Gastroesophageal sphincter (tissue), 4 donors: ENCODE measurements around the gene NID2. TPM values are rescaled to one million over a fixed set of nuclear protein-coding genes. Genes with fewer than 3 reads are reported as not detected.
A peak's percentile ranks its signal among the peaks of the same experiment; 100 is the strongest.

Experiments
- ATAC-seq: fragments of 150-250 bp; one replicate; pipeline ENCODE4 v1.9.1; 2016; ENCODE audit warnings: mild to moderate bottlenecking, moderate library complexity
- H3K27ac ChIP-seq, 4 donors: fragments of 200-600 bp; sonication (generic) in 3 of 4; 1 replicate in 3 of 4; 2 replicates in 1 of 4; pipeline ENCODE4 v1.5.1; 2016 to 2019
- H3K27me3 ChIP-seq: fragments of 200-600 bp; sonication (generic); one replicate; pipeline ENCODE4 v1.5.1; 2019
- H3K36me3 ChIP-seq, 2 donors: fragments of 200-600 bp; sonication (generic); one replicate each; pipeline ENCODE4 v1.5.1; 2019; ENCODE audit warnings: control low read depth in 1 of 2
- H3K4me1 ChIP-seq, 3 donors: fragments of 200-600 bp; sonication (generic); 1 replicate in 2 of 3; 2 replicates in 1 of 3; pipeline ENCODE4 v1.5.1; 2016 to 2019; ENCODE audit warnings: control low read depth in 2 of 3
- H3K4me3 ChIP-seq, 2 donors: fragments of 200-600 bp; sonication (generic); one replicate each; pipeline ENCODE4 v1.5.1; 2019; ENCODE audit warnings: mild to moderate bottlenecking in 1 of 2, moderate library complexity in 1 of 2
- H3K9me3 ChIP-seq, 3 donors: fragments of 200-600 bp; sonication (generic); one replicate each; pipeline ENCODE4 v1.5.1; 2017 to 2019; ENCODE audit warnings: control low read depth in 2 of 3
- CTCF ChIP-seq, 4 experiments: fragments of 200-600 bp in 2 of 4; fragments of 450-650 bp in 2 of 4; sonication (generic) in 1 of 4; IDR thresholded peaks; one replicate each; pipeline ENCODE4 v1.5.1; 2017 to 2019; ENCODE audit warnings: antibody characterized with exemption in 4 of 4, mild to moderate bottlenecking in 2 of 4, moderate library complexity in 2 of 4
- EP300 ChIP-seq: sonication (generic); formaldehyde crosslinking; IDR thresholded peaks from one replicate; pipeline ENCODE4 v1.6.1; 2017; ENCODE audit warnings: antibody characterized with exemption, mild to moderate bottlenecking
- POLR2A ChIP-seq, 2 donors: fragments of 450-650 bp; IDR thresholded peaks; one replicate each; pipeline ENCODE4 v1.6.1; 2017; ENCODE audit warnings: antibody characterized with exemption in 2 of 2, mild to moderate bottlenecking in 2 of 2, moderate library complexity in 1 of 2
- POLR2AphosphoS5 ChIP-seq: sonication (generic); formaldehyde crosslinking; IDR thresholded peaks from one replicate; pipeline ENCODE4 v1.6.1; 2017; ENCODE audit warnings: antibody characterized with exemption
- WGBS, 2 donors: methylation state at CpG; one replicate each; pipeline ENCODE4 v1.1.5; 2018; ENCODE audit warnings: low coverage in 1 of 2; 5-methylcytosine and 5-hydroxymethylcytosine counted together
- total RNA-seq, 4 donors: library from RNA; depleted of rRNA; stranded (reverse); fragments of >200 nt; gene quantifications; one replicate each; pipeline ENCODE4 v1.1.0, GENCODE V29; 2016

Gene NID2
- total RNA-seq, 4 donors from 2014 or later = 35.0 to 71.9 (median 63.3) TPM

DNA sequence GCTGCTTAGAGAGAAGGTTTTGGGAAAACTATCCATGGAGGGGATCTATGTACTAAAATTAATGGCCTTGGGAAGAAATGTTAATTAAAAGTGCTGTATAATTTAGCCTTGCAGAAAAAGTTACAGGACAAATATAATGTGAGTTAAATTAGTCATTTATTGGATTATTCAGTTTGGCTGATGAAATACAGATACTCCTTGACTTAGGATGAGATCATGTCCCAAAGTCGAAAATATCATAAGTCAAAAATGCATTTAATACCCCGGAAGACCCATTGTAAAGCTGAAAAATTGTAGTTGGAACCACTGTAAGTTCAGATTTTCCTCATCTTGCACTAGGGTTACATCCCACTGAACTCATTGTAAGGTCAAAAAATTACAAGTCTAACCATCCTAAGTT lies 69.8 kb downstream of the NID2 start:
- Histone ChIP-seq H3K27me3 (no peaks in the 10 kb centered on the region), H3K36me3 (peaks cover 3 to 67% of the 10 kb centered on the region in 2 donors), H3K4me3 (no peak overlapping the region), H3K4me1 (peaks cover 0 to 73% (median 19%) of the 10 kb centered on the region in 3 donors), H3K27ac (peak overlapping the region in 2 of 4 donors; percentile 18 to 26), H3K9me3 (no peaks in the 10 kb centered on the region)
- no peak for ATAC-seq
- 23 to 58% methylated on average over 2 of the region's 2 CpGs for WGBS, 2 donors
- no peak for TF ChIP-seq CTCF (IDR thresholded peaks at IDR 0.05)
- no peak for TF ChIP-seq POLR2AphosphoS5
- TF ChIP-seq POLR2A (IDR thresholded peaks at IDR 0.05) = no peak
- TF ChIP-seq EP300 = no peak

GRCh38 chr14:51998348-51998747 lies 70.5 kb downstream of the NID2 start:
- ATAC-seq = no peak
- Histone ChIP-seq H3K9me3 (no peaks in the 10 kb centered on the region), H3K36me3 (peaks cover 3 to 74% of the 10 kb centered on the region in 2 donors), H3K27ac (no peak overlapping the region), H3K4me3 (no peak overlapping the region), H3K27me3 (no peaks in the 10 kb centered on the region), H3K4me1 (peaks cover 0 to 73% (median 15%) of the 10 kb centered on the region in 3 donors)
- TF ChIP-seq CTCF (IDR thresholded peaks at IDR 0.05) (no peak), POLR2AphosphoS5 (no peak)

DNA sequence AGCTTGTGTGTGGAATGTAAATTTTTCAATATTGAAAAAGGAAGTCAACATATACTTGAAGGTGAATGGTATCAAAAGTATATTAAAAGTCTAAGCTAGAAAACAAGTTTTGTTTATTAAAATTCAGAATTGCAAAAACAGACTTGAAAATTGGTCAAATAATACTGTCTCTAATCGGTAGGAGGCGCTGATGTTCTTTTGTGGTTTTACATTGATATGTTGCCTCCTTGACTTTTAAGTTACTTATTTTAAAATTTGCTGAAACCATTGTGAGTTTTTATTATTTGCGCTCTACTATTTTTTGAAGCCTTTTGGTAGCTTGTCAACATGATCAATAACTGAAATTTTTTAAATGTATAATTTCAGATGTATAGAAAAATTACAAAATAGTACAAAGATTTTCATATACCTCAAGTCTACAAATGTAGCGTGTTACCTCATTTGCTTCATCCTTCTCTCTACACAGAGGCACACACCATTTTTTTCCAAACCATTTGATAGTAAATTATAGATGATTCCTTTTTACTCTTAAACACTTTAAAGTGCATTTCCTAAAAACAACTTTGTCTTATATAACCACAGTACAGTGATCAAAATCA lies 72.6 kb downstream of the NID2 start:
- no peak overlapping the region for H3K4me3 ChIP-seq
- 38 to 42% methylated on average over 4 of the region's 4 CpGs for WGBS, 2 donors
- no peaks in the 10 kb centered on the region for H3K27me3 ChIP-seq
- TF ChIP-seq POLR2AphosphoS5 = no peak
- peak; percentile 71 to 85 (median 76) for TF ChIP-seq CTCF (IDR thresholded peaks at IDR 0.05)
- no peak for ATAC-seq
- no peak overlapping the region for H3K27ac ChIP-seq
- H3K4me1 ChIP-seq = peaks cover 0 to 71% (median 5%) of the 10 kb centered on the region in 3 donors
- peaks cover 3 to 79% of the 10 kb centered on the region in 2 donors for H3K36me3 ChIP-seq
- H3K9me3 ChIP-seq = no peaks in the 10 kb centered on the region

GRCh38 chr14:51993285-51993920 lies 75.5 kb downstream of the NID2 start:
- WGBS, 2 donors = 56 to 76% methylated on average over 3 of the region's 3 CpGs
- ATAC-seq = no peak
- no peaks in the 10 kb centered on the region for H3K27me3 ChIP-seq
- peaks cover 5 to 65% (median 11%) of the 10 kb centered on the region in 3 donors for H3K4me1 ChIP-seq
- H3K36me3 ChIP-seq = peaks cover 3 to 55% of the 10 kb centered on the region in 2 donors
- no peak overlapping the region for H3K4me3 ChIP-seq
- H3K27ac ChIP-seq = no peak overlapping the region
- no peaks in the 10 kb centered on the region for H3K9me3 ChIP-seq
- no peak for TF ChIP-seq POLR2AphosphoS5
- TF ChIP-seq CTCF (IDR thresholded peaks at IDR 0.05) = no peak
- TF ChIP-seq EP300 = no peak
- TF ChIP-seq POLR2A (IDR thresholded peaks at IDR 0.05) = no peak

GRCh38 chr14:51990488-51990887 lies 78.4 kb downstream of the NID2 start:
- ATAC-seq = no peak
- Histone ChIP-seq H3K36me3 (peaks cover 2 to 44% of the 10 kb centered on the region in 2 donors), H3K27me3 (no peaks in the 10 kb centered on the region), H3K4me1 (peaks cover 5 to 53% (median 12%) of the 10 kb centered on the region in 3 donors), H3K9me3 (no peaks in the 10 kb centered on the region), H3K27ac (peak overlapping the region in 2 of 4 donors; percentile 94), H3K4me3 (peak overlapping the region; percentile 85 to 97)
- TF ChIP-seq POLR2A (IDR thresholded peaks at IDR 0.05) = no peak
- no peak for TF ChIP-seq CTCF (IDR thresholded peaks at IDR 0.05)
- TF ChIP-seq POLR2AphosphoS5 = no peak
- TF ChIP-seq EP300 = no peak
- WGBS, 2 donors = 55 to 57% methylated on average over 3 of the region's 3 CpGs
